Sigmoid colon (tissue), 4 donors: Measurements from ENCODE around the gene HPS4.

Source experiments
- EP300 ChIP-seq, 4 donors: sonication (generic); formaldehyde crosslinking; IDR thresholded peaks; one replicate each; pipeline ENCODE4 v1.6.1; 2017; ENCODE audit warnings: antibody characterized with exemption in 4 of 4
- POLR2A ChIP-seq, 2 donors: fragments of 450-650 bp; IDR thresholded peaks; one replicate each; pipeline ENCODE4 v1.6.1; 2016; ENCODE audit warnings: antibody characterized with exemption in 2 of 2, mild to moderate bottlenecking in 2 of 2, moderate library complexity in 2 of 2
- TF ChIP-seq, protein P1 (sequence below), 4 experiments: fragments of 450-650 bp in 3 of 4; fragments of 200-600 bp in 1 of 4; IDR thresholded peaks; one replicate each; pipeline ENCODE4 v1.5.1; 2016 to 2019; ENCODE audit warnings: antibody characterized with exemption in 4 of 4, mild to moderate bottlenecking in 3 of 4, moderate library complexity in 2 of 4

DNA sequence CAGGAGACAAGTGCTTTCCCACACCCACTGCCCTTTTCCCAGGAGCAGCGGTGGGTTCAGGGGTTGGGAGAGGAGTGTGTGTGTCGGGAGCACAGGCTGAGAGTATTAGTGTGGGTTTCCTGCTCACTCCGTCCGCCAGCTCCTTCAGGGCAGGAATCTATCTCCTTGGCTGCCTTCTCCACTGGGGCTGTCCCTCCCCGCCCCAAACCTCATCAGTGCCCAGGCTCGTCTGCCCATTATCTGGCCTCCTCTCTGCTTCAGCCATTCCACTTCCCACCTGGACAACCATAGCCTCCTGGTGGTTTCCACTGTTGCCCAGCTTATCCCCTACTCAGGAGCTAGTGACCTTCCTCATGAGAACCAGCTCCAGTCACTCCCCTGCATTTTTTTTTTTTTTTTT, 34.6 kb downstream of the HPS4 start:
- TF ChIP-seq, protein P1, sequence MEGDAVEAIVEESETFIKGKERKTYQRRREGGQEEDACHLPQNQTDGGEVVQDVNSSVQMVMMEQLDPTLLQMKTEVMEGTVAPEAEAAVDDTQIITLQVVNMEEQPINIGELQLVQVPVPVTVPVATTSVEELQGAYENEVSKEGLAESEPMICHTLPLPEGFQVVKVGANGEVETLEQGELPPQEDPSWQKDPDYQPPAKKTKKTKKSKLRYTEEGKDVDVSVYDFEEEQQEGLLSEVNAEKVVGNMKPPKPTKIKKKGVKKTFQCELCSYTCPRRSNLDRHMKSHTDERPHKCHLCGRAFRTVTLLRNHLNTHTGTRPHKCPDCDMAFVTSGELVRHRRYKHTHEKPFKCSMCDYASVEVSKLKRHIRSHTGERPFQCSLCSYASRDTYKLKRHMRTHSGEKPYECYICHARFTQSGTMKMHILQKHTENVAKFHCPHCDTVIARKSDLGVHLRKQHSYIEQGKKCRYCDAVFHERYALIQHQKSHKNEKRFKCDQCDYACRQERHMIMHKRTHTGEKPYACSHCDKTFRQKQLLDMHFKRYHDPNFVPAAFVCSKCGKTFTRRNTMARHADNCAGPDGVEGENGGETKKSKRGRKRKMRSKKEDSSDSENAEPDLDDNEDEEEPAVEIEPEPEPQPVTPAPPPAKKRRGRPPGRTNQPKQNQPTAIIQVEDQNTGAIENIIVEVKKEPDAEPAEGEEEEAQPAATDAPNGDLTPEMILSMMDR (IDR thresholded peaks at IDR 0.05): no peak
- TF ChIP-seq EP300 (IDR thresholded peaks at IDR 0.05): no peak
- no peak for TF ChIP-seq POLR2A (IDR thresholded peaks at IDR 0.05)
